GM12878 (cell line): ENCODE measurements around the gene CATSPERZ. TPM values are rescaled to one million over a fixed set of nuclear protein-coding genes. Genes with fewer than 3 reads are reported as not detected.

Source experiments
- ATAC-seq: fragments of 200-7000 bp; cut with Tn5 transposase; 3 replicates; pipeline ENCODE4 v1.9.1; 2020; ENCODE audit warnings: mild to moderate bottlenecking, moderate library complexity
- BruUV-seq: library from RNA; stranded (reverse); fragments of 400-500 nt; replicated peaks from 2 replicates; lab custom pipeline; 2021; lab: Mats Ljungman, UMichigan
- CTCF ChIA-PET: fragments of 300-600 bp; sonication (Branson Sonifier 250); formaldehyde crosslinking; extraction: SDS; loops from one replicate; lab custom pipeline; 2021; ENCODE audit warnings: inconsistent platforms; lab: Yijun Ruan, JAX
- POLR2A ChIA-PET: fragments of 350-600 bp; formaldehyde crosslinking; extraction: SDS; loops from one replicate; lab custom pipeline; 2021; ENCODE audit warnings: inconsistent platforms; lab: Charles Lee
- RAD21 ChIA-PET: fragments of 300-600 bp; sonication (Branson Sonifier 250); formaldehyde crosslinking; loops from one replicate; lab custom pipeline; 2023; ENCODE audit warnings: antibody characterized with exemption; ENCODE audit not compliant: unreplicated experiment; lab: Charles Lee
- SMC1A ChIA-PET: fragments of 300-600 bp; sonication (Branson Sonifier 250); formaldehyde crosslinking; loops from one replicate; lab custom pipeline; 2023; ENCODE audit not compliant: unreplicated experiment, uncharacterized antibody; lab: Charles Lee
- DNase-seq: peaks from one replicate; pipeline ENCODE4 v3.0.0-alpha.2; 2011; ENCODE audit warnings: low read depth, low spot score
- FAIRE-seq: peaks from 3 replicates; lab custom pipeline; 2011; peaks lifted over from hg19 to GRCh38; lab: Jason Lieb, UNC
- H2AFZ ChIP-seq: 2 replicates; pipeline ENCODE4 v1.6.0; 2011; ENCODE audit warnings: low read depth, low read length, control low read depth; ENCODE audit not compliant: control insufficient read depth
- H3K27ac ChIP-seq: 2 replicates; pipeline ENCODE4 v1.5.1; 2011; ENCODE audit warnings: control low read depth; ENCODE audit not compliant: control insufficient read depth, insufficient read depth
- H3K27me3 ChIP-seq, 2 experiments: replicated peaks in 1 of 2; 2 replicates each; pipeline versions ENCODE4 v1.6.0 to v1.6.1; 2011; ENCODE audit warnings: low read length in 1 of 2; ENCODE audit not compliant: control insufficient read depth in 2 of 2, insufficient read depth in 2 of 2
- H3K36me3 ChIP-seq, 2 experiments: 2 replicates each; pipeline ENCODE4 v1.5.1; 2011; ENCODE audit warnings: low read length in 1 of 2; ENCODE audit not compliant: control insufficient read depth in 2 of 2, insufficient read depth in 2 of 2
- H3K4me1 ChIP-seq: 2 replicates; pipeline ENCODE4 v1.6.1; 2011; ENCODE audit warnings: mild to moderate bottlenecking, low read length, moderate library complexity, mixed read lengths; ENCODE audit not compliant: control insufficient read depth, insufficient read depth
- H3K4me2 ChIP-seq: 2 replicates; pipeline ENCODE4 v1.6.0; 2011; ENCODE audit warnings: control low read depth; ENCODE audit not compliant: control insufficient read depth, insufficient read depth
- H3K4me3 ChIP-seq: fragments of 200-600 bp; sonication (generic); 2 replicates; pipeline ENCODE4 v1.5.1; 2016
- H3K79me2 ChIP-seq: 2 replicates; pipeline ENCODE4 v1.6.0; 2011; ENCODE audit warnings: low read length; ENCODE audit not compliant: control insufficient read depth, insufficient read depth
- H3K9ac ChIP-seq: 2 replicates; pipeline ENCODE4 v1.8.0; 2011; ENCODE audit warnings: low read length, control low read depth, mixed read lengths; ENCODE audit not compliant: control insufficient read depth, insufficient read depth
- H3K9me3 ChIP-seq: replicated peaks from 3 replicates; pipeline ENCODE4 v1.5.1; 2011; ENCODE audit warnings: mild to moderate bottlenecking, low read length; ENCODE audit not compliant: control insufficient read depth, insufficient read depth
- H4K20me1 ChIP-seq: 2 replicates; pipeline ENCODE4 v1.6.0; 2011; ENCODE audit not compliant: control insufficient read depth, insufficient read depth
- EGR1 ChIP-seq, 2 experiments: IDR thresholded peaks; 1 replicate in 1 of 2; 2 replicates in 1 of 2; pipeline ENCODE4 v1.6.1; 2011 to 2012; ENCODE audit warnings: low read depth in 2 of 2, low read length in 2 of 2, borderline replicate concordance in 1 of 2, mild to moderate bottlenecking in 1 of 2, moderate library complexity in 1 of 2
- HDAC6 ChIP-seq: fragments of 200-600 bp; sonication (generic); IDR thresholded peaks from one replicate; pipeline ENCODE4 v1.8.0; 2017; ENCODE audit warnings: antibody characterized with exemption; ENCODE audit not compliant: unreplicated experiment
- JUNB ChIP-seq: IDR thresholded peaks from 2 replicates; pipeline ENCODE4 v1.6.1; 2016; ENCODE audit warnings: antibody characterized with exemption, mild to moderate bottlenecking
- LARP7 ChIP-seq: fragments of 450-650 bp; IDR thresholded peaks from 2 replicates; pipeline ENCODE4 v1.6.1; 2017; ENCODE audit warnings: mild to moderate bottlenecking
- NFXL1 ChIP-seq: fragments of 450-650 bp; IDR thresholded peaks from 2 replicates; pipeline ENCODE4 v1.6.1; 2017; ENCODE audit warnings: antibody characterized with exemption, mild to moderate bottlenecking, borderline replicate concordance
- PAX5 ChIP-seq: IDR thresholded peaks from 2 replicates; pipeline ENCODE4 v1.6.1; 2011; ENCODE audit warnings: low read depth, low read length, borderline replicate concordance
- POLR2A ChIP-seq: IDR thresholded peaks from 2 replicates; pipeline ENCODE4 v1.6.1; 2011; ENCODE audit warnings: low read depth, mild to moderate bottlenecking, low read length
- POLR2AphosphoS2 ChIP-seq: IDR thresholded peaks from 2 replicates; pipeline ENCODE4 v1.6.1; 2011; ENCODE audit warnings: low read depth, mild to moderate bottlenecking, low read length, improper control_type of control experiment, moderate library complexity
- POLR2AphosphoS5 ChIP-seq: IDR thresholded peaks from 2 replicates; pipeline ENCODE4 v1.6.1; 2011; ENCODE audit warnings: mild to moderate bottlenecking, low read length, inconsistent platforms
- RBBP5 ChIP-seq: fragments of 200-600 bp; sonication (generic); conservative IDR thresholded peaks from 2 replicates; pipeline ENCODE4 v1.6.1; 2016
- STAT1 ChIP-seq: fragments of 450-650 bp; conservative IDR thresholded peaks from 2 replicates; pipeline ENCODE4 v1.6.1; 2014; ENCODE audit warnings: antibody characterized with exemption, mild to moderate bottlenecking
- TCF3 ChIP-seq: IDR thresholded peaks from 2 replicates; pipeline ENCODE4 v1.6.1; 2012; ENCODE audit warnings: low read depth, mild to moderate bottlenecking, low read length, borderline replicate concordance; ENCODE audit not compliant: insufficient read depth
- TCF7 ChIP-seq: IDR thresholded peaks from 2 replicates; pipeline ENCODE4 v1.6.1; 2014; ENCODE audit warnings: antibody characterized with exemption, borderline replicate concordance
- WGBS: methylation state at CpG from one replicate; pipeline ENCODE4 v1.1.6; 2016; ENCODE audit warnings: low lambda C conversion rate; ENCODE audit not compliant: insufficient replicate concordance, insufficient coverage; ENCODE audit errors: missing lambda C conversion rate; 5-methylcytosine and 5-hydroxymethylcytosine counted together
- in situ Hi-C: fragments of 300-500 bp; cut with MboI; formaldehyde crosslinking; loops from 9 replicates; pipeline ENCODE4 v1.14.3; 2018; ENCODE audit warnings: mixed read lengths
- intact Hi-C: fragments of 100-400 bp; cut with micrococcal nuclease; formaldehyde crosslinking; loops from one replicate; pipeline ENCODE4 v1.14.2; 2022; ENCODE audit not compliant: unreplicated experiment
- polyA plus RNA-seq, 11 experiments: library from polyadenylated mRNA; depleted of rRNA in 4 of 11; unstranded in 6 of 11; stranded (reverse) in 5 of 11; fragments of >200 nt; fragmentation: Nextera tagmentation in 4 of 11; fragmentation: Illumina TruSeq in 1 of 11; extraction: Ambion mirVana in 4 of 11; extraction: Trizol in 1 of 11; gene quantifications; 1 replicate in 1 of 11; 2 replicates in 10 of 11; pipeline versions ENCODE4 v1.2.1 to v1.2.3, GENCODE V29; 2011 to 2016; ENCODE audit warnings: inconsistent platforms in 2 of 11, missing spikeins in 2 of 11, low read depth in 1 of 11
- total RNA-seq, 4 experiments: library from RNA; depleted of rRNA in 3 of 4; stranded (reverse); fragments of >200 nt in 3 of 4; fragmentation: Illumina TruSeq in 1 of 4; extraction: Trizol in 1 of 4; gene quantifications; 2 replicates each; pipeline versions ENCODE4 v1.2.1 to v1.2.3, GENCODE V29; 2013 to 2021
- TF ChIP-seq, protein P1 (sequence below): fragments of 450-650 bp; IDR thresholded peaks from 2 replicates; pipeline ENCODE4 v1.6.1; 2017; ENCODE audit warnings: mild to moderate bottlenecking, moderate library complexity
- TF ChIP-seq, protein P2 (sequence below): IDR thresholded peaks from 2 replicates; pipeline ENCODE4 v1.6.1; 2011; ENCODE audit warnings: low read depth, mild to moderate bottlenecking, low read length, moderate library complexity, borderline replicate concordance; ENCODE audit errors: extremely low read depth

CATSPERZ gene
- total and polyA plus RNA-seq, 10 of the 15 experiments (the other 5 are each of a cell fraction or from before 2014, with no cell fraction given) = 0.12 to 0.31 TPM; not detected in 8

DNA sequence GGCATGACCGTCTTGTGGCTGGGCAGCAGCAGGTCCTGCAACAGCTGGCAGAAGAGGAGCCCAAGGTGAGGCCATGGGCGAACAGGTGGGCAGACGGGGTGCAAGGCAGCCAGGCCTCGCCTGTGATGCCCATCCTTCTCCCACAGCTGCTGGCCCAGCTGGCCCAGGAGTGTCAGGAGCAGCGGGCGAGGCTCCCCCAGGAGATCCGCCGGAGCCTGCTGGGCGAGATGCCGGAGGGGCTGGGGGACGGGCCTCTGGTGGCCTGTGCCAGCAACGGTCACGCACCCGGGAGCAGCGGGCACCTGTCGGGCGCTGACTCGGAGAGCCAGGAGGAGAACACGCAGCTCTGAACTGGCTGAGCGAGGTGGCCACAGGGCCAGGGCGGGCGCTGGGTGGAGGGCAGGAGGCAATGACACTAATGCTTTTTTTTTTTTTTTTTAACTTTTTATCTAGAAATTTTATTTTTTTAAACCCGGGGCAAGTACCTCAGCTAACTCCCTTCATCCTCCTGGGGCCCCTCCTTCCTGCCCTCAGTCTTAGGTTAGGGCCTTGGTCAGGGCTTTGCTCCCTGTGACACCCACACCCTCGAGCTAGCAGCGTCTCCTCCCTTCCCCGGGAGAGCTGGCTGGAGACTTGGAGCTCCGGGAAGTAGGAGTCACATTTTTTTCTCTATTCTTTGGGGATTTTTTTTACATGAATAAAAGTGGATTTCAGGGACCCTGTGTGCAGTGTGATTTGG lies 32.8 kb upstream of the CATSPERZ start (continued):
- TF ChIP-seq, protein P1, sequence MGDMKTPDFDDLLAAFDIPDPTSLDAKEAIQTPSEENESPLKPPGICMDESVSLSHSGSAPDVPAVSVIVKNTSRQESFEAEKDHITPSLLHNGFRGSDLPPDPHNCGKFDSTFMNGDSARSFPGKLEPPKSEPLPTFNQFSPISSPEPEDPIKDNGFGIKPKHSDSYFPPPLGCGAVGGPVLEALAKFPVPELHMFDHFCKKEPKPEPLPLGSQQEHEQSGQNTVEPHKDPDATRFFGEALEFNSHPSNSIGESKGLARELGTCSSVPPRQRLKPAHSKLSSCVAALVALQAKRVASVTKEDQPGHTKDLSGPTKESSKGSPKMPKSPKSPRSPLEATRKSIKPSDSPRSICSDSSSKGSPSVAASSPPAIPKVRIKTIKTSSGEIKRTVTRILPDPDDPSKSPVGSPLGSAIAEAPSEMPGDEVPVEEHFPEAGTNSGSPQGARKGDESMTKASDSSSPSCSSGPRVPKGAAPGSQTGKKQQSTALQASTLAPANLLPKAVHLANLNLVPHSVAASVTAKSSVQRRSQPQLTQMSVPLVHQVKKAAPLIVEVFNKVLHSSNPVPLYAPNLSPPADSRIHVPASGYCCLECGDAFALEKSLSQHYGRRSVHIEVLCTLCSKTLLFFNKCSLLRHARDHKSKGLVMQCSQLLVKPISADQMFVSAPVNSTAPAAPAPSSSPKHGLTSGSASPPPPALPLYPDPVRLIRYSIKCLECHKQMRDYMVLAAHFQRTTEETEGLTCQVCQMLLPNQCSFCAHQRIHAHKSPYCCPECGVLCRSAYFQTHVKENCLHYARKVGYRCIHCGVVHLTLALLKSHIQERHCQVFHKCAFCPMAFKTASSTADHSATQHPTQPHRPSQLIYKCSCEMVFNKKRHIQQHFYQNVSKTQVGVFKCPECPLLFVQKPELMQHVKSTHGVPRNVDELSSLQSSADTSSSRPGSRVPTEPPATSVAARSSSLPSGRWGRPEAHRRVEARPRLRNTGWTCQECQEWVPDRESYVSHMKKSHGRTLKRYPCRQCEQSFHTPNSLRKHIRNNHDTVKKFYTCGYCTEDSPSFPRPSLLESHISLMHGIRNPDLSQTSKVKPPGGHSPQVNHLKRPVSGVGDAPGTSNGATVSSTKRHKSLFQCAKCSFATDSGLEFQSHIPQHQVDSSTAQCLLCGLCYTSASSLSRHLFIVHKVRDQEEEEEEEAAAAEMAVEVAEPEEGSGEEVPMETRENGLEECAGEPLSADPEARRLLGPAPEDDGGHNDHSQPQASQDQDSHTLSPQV = no peak
- TF ChIP-seq LARP7 (no peak), HDAC6 (no peak)

DNA sequence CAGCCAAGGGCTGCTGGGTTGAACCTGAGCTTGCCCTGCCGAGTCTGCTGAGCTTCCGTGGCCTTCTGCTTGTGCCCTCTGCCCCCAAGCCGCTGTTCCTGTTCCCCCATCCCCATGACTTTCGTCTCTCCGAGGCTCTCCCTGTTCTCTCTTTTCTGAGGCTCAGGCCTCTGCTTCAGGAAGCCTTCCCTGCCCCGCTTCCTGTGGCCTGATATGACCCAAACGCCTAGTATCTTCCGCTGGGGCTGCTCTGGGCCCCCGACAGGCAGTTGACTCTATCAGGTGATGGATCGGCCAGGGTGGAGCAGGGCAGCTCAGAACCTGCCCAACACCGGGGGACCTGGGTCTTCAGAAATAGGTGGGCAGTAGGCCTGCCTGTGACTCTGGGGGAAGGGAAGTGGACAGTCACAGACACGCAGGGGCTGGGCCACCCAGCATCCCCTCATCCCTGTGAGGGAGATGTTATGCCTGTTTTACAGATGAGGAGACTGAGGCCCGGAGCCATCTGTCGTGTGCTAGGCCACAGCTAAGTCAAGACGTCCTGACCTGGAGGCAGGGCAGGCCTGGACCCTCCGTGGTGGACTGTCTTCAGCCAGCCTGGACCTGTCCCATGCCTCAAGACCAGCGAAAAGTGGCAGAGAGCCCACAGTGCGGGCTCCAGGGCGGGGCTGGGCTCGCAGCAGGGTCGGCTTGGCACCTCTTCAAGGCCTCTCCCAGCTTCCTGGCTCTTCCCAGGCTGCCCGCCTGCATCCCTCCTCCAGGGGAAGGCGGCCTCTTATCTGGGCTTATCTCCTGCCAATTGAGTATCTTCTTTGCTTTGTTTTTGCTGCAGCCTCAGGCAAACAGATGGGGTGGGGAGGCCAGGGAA lies 31.9 kb upstream of the CATSPERZ start:
- SMC1A ChIA-PET = interaction anchor here (0.7 to 4.6 kb wide), 5 partner anchors 18 to 86 kb away, joined by 3 to 32 read pairs (median 3); partner anchors contain the start of genes FERMT3, NUDT22 and TRPT1
- intact Hi-C loops = loop anchor here (2.0 kb wide), 1 partner anchor 17 kb away; the partner anchor contains the start of gene PLCB3

More for the DNA sequence above, 31.9 kb upstream of the CATSPERZ start:
- no peak for DNase-seq
- Histone ChIP-seq H4K20me1 (no peaks in the 10 kb centered on the region), H3K27ac (peak overlapping the region; percentile 81), H3K36me3 (no peaks in the 10 kb centered on the region; a peak in 2 of 4 replicates), H3K27me3 (no peaks in the 10 kb centered on the region), H3K79me2 (peaks cover 19% of the 10 kb centered on the region), H3K4me2 (peak overlapping the region; percentile 100), H3K9ac (peak overlapping the region; percentile 97), H3K4me1 (peaks cover 12% of the 10 kb centered on the region), H3K9me3 (no peaks in the 10 kb centered on the region), H2AFZ (no peak overlapping the region), H3K4me3 (peak overlapping the region; percentile 88)
- TF ChIP-seq RBBP5 (no peak), JUNB (no peak), TCF3 (no peak), TCF7 (no peak), POLR2A (no peak), STAT1 (no peak), PAX5 (no peak), EGR1 (IDR thresholded peaks at IDR 0.05; ENCODE audit: borderline replicate concordance in 1 of 2, low read depth in 2 of 2, low read length in 2 of 2) (no peak), POLR2AphosphoS5 (0 out of 2 replicates have a peak, but pooled peaks have one; percentile 17), NFXL1 (no peak), POLR2AphosphoS2 (peak; percentile 18; the same call in 1 of the 2 replicates)
- TF ChIP-seq, protein P2, sequence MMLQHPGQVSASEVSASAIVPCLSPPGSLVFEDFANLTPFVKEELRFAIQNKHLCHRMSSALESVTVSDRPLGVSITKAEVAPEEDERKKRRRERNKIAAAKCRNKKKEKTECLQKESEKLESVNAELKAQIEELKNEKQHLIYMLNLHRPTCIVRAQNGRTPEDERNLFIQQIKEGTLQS = no peak
- POLR2A ChIA-PET = interaction anchor here (0.6 to 6.3 kb wide), 15 partner anchors 10 to 515 kb away, joined by 3 to 92 read pairs (median 5); partner anchors contain the start of genes BAD, CATSPERZ, ESRRA and FERMT3
- 65% methylated on average over 23 of the region's 23 CpGs for WGBS
- CTCF ChIA-PET = interaction anchor here (0.8 to 5.7 kb wide), 9 partner anchors 8 to 63 kb away, joined by 3 to 147 read pairs (median 7); partner anchors contain the start of genes BAD, CATSPERZ, FERMT3 and GPR137
- BruUV-seq = no TSS peak
- ATAC-seq = no peak
- in situ Hi-C loops = no loop called here
- no peak for FAIRE-seq
- RAD21 ChIA-PET = interaction anchor here (0.8 to 4.3 kb wide), 7 partner anchors 16 to 64 kb away, joined by 3 to 56 read pairs (median 4); partner anchors contain the start of genes FERMT3, PPP1R14B, PRDX5 and TRMT112
